Skeletal muscle tissue (tissue), 4 donors: ENCODE measurements around the gene CHTF18. TPM values are rescaled to one million over a fixed set of nuclear protein-coding genes. Genes with fewer than 3 reads are reported as not detected.
"Not testable (repeated sequence)": the region's sequence is repeated elsewhere in the genome, so short reads cannot be mapped to it uniquely, and the experiment has no call there.

Source experiments
- H3K27ac ChIP-seq: one replicate; pipeline ENCODE4 v1.7.0; 2013; ENCODE audit warnings: mild to moderate bottlenecking, low read depth, low read length, inconsistent platforms
- H3K27me3 ChIP-seq, 3 donors: one replicate each; pipeline ENCODE4 v1.7.0; 2013; ENCODE audit warnings: low read length in 3 of 3; ENCODE audit not compliant: control insufficient read depth in 3 of 3, insufficient read depth in 3 of 3
- H3K36me3 ChIP-seq, 3 donors: one replicate each; pipeline ENCODE4 v1.7.0; 2013; ENCODE audit warnings: low read length in 3 of 3; ENCODE audit not compliant: control insufficient read depth in 3 of 3, insufficient read depth in 3 of 3
- H3K4me1 ChIP-seq, 3 donors: one replicate each; pipeline ENCODE4 v1.7.0; 2013; ENCODE audit warnings: low read length in 3 of 3, mild to moderate bottlenecking in 3 of 3; ENCODE audit not compliant: control insufficient read depth in 3 of 3, insufficient read depth in 3 of 3
- H3K4me3 ChIP-seq, 3 donors: one replicate each; pipeline ENCODE4 v1.7.0; 2013; ENCODE audit warnings: low read length in 3 of 3
- H3K9ac ChIP-seq, 3 donors: one replicate each; pipeline ENCODE4 v1.7.0; 2013; ENCODE audit warnings: low read length in 3 of 3, mild to moderate bottlenecking in 3 of 3, moderate library complexity in 2 of 3, low read depth in 1 of 3
- H3K9me3 ChIP-seq, 3 donors: one replicate each; pipeline ENCODE4 v1.7.0; 2013; ENCODE audit warnings: low read length in 3 of 3; ENCODE audit not compliant: control insufficient read depth in 3 of 3
- total RNA-seq: library from RNA; depleted of rRNA; stranded (reverse); fragments of >200 nt; gene quantifications from one replicate; pipeline ENCODE4 v1.2.3, GENCODE V29; 2014
- donor health status: Osteomylitis.

Gene CHTF18
- total RNA-seq, 1 donor from 2014 or later: 4.2 TPM

DNA sequence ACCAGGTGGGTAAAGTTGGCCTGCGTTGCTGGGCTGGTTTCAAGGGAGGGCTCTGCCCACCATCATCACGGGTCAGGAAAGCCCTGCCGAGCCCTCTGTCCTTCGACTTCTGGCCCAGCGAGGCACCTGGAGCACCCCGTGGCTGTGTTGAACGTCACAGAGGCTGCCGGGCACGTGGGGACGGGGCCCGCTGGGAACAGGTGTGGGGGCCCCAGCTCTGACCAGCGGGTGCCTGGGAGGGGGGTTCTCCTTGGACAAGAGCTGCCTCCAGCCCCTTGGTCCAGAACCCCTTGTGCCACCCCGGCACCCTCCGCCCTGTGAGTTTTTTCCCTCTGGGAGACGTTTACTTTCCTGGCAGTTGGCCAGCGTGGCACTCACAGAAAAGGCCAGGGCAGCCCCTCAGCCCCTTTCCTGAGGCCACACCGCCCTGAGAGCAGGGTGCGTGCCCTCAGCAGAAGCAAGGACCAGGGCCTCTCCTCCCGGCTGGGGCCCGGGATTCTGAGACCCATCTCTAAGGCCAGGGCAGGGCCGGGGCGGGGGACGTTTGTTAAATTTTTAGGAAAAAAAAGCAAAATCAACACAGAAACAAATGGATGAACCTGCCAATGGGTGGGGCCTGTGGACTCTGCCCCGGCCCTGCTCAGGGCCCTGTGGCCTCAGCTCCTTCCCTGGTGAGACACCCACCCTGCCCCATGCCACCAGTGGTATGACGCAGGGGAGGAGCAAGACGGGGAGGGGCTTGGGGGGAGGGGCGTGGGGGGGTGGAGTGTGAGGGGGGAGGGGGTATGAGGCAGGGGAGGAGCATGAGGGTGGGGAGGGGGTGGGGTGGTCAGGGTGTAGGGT lies 43.4 kb downstream of the CHTF18 start:
- Histone ChIP-seq H3K4me3 (no peak overlapping the region), H3K9ac (no peak overlapping the region), H3K36me3 (no peaks in the 10 kb centered on the region), H3K4me1 (no peaks in the 10 kb centered on the region), H3K9me3 (peaks cover 4 to 15% (median 15%) of the 10 kb centered on the region in 3 donors), H3K27me3 (peaks cover 24 to 45% (median 28%) of the 10 kb centered on the region in 3 donors), H3K27ac (no peak overlapping the region)

DNA sequence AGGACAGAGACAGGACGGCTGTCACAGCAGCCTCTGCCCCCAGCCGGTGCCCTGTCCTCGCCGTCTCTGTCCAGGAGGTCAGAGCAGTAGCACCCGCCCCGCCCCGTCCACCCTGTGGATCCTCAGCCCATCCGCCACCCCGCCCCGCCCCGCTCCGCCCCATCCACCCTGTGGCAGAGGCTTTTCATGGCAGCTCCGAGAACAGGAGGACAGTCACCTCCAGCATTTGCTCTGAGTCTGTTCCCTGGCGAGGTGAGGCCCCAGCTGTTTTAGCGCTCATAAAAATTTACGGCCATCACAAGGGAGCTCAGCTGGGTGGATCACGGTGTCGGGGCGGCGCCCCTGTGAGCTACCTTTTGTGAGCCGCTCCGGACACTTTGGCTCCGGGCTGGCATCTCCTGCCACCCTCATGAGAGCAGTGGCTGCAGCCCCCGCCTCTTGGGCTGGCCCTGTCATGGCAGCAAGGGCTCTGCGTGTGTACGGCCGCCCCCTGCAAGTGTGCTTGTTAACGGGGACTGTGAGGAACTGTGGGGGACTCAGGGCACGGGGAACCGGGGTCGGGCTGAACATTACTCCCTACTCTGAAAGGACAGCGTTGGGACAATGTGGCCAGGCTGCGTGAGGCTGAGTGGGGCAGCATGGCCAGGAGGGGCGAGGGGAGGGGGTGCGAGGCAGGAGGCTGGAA lies 44.4 kb downstream of the CHTF18 start:
- Histone ChIP-seq H3K27me3 (peaks cover 24 to 35% (median 26%) of the 10 kb centered on the region in 3 donors), H3K9me3 (peaks cover 4 to 15% (median 15%) of the 10 kb centered on the region in 3 donors), H3K36me3 (no peaks in the 10 kb centered on the region), H3K4me1 (no peaks in the 10 kb centered on the region), H3K4me3 (no peak overlapping the region), H3K9ac (no peak overlapping the region), H3K27ac (no peak overlapping the region)

DNA sequence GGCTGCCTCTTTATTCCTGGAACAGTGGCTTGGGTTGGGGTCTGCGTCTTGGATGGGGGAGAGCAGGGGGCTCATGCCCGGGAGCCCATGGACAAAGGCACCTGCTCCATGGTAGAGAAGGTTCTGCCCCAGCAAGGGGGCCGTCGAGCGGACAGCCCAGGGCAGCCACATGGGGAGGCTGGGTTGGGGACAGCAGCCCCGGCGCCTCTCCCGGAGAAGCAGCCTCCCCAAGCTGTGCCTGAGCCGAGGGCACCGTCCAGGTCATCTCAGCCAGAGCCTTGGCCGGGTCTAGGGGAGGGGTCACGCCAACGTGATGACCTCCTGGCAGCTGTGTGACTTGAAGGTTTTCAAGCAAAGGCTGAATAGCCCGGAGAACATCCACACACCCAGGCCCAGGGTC lies 45.0 kb downstream of the CHTF18 start:
- peaks cover 24 to 35% (median 26%) of the 10 kb centered on the region in 3 donors for H3K27me3 ChIP-seq
- H3K9me3 ChIP-seq: peaks cover 4 to 15% (median 15%) of the 10 kb centered on the region in 3 donors
- H3K27ac ChIP-seq: no peak overlapping the region
- no peak overlapping the region for H3K4me3 ChIP-seq
- no peak overlapping the region for H3K9ac ChIP-seq
- no peaks in the 10 kb centered on the region for H3K36me3 ChIP-seq
- H3K4me1 ChIP-seq: no peaks in the 10 kb centered on the region

DNA sequence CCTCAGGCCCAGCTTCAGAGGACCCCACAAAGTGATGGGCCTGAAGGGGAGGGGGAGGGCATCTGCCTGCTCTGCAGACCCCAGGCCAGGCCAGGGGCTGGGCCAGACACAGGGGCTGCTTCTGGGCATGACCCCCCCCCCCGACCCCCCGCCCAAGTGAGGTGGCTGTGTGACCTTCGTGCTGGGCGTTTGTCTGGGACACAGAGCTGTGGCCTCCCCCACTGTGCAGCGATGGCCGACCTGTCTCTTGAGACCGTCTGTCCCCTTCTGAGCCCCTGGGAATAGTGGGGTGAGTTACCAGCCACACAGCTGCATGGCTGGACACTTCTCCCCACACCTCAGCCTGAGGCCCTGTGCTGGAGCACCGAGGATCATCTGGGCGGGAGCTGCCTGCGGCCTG lies 47.0 kb downstream of the CHTF18 start:
- Histone ChIP-seq H3K4me1 (no peaks in the 10 kb centered on the region), H3K9ac (no peak overlapping the region), H3K9me3 (peaks cover 4 to 15% (median 15%) of the 10 kb centered on the region in 3 donors), H3K27me3 (peaks cover 32 to 46% (median 39%) of the 10 kb centered on the region in 3 donors), H3K4me3 (no peak overlapping the region), H3K27ac (no peak overlapping the region), H3K36me3 (no peaks in the 10 kb centered on the region)

DNA sequence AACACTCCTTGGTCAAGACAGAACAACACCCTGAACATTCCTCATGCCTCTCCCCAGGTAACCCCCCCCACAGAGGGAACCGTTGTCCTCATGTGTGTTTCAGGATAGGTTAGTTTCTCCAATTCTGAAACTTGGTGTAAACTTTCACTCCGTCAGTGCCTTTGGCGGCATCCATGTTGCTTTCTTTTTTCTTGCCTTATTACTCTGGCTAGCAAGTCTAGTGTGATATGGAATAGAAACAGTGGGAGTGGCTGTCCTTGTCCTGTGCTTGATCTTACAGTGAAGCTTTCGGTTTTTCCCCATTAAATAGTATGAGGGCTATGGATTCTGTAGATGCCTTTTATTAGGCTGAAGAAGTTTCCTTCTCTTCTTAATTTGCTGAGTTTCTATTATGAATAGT lies 47.8 kb downstream of the CHTF18 start:
- Histone ChIP-seq H3K4me1 (no peaks in the 10 kb centered on the region), H3K27me3 (peaks cover 27 to 43% (median 38%) of the 10 kb centered on the region in 3 donors), H3K9ac (no peak overlapping the region), H3K4me3 (no peak overlapping the region), H3K27ac (no peak overlapping the region), H3K36me3 (no peaks in the 10 kb centered on the region), H3K9me3 (peaks cover 4 to 15% (median 15%) of the 10 kb centered on the region in 3 donors)

DNA sequence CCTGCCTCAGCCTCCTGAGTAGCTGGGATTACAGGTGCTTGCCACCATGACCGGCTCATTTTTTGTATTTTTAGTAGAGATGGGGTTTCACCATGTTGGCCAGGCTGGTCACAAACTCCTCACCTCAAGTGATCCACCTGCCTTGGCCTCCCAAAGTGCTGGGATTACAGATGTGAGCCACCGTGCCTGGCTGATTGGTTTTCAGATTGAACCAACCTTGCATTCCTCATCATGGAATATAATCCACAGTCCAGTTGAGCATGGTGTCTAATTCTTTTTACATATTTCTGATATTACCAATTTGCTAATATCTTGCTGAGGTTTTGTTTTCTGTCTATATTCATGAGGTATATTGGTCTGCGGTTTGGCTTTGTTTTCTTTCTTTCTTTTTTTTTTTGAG lies 48.4 kb downstream of the CHTF18 start:
- not testable (repeated sequence) for H3K9ac ChIP-seq, H3K36me3 ChIP-seq, H3K4me1 ChIP-seq

DNA sequence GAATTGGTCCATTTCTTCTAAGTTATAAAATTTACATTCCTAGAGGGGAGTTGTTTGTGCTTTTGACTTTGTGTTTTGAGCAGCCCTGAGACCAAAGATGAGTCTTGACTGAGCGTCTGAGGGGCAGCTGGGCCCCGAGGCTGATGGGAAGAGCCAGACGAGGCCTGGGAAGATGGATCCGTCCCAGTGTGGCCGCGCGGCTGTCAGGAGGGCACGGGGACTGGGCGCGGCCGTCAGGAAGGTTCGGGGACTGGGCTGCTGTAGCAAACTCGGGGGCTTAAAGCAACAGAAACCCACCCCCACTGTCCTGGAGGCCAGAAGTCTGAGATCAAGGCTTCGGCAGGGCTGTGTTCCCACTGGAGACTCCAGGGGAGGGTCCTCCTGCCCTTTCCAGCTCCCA lies 50.3 kb downstream of the CHTF18 start:
- Histone ChIP-seq H3K27me3 (peaks cover 22 to 41% (median 34%) of the 10 kb centered on the region in 3 donors), H3K4me3 (no peak overlapping the region), H3K4me1 (no peaks in the 10 kb centered on the region), H3K36me3 (no peaks in the 10 kb centered on the region), H3K9me3 (peaks cover 4 to 15% (median 14%) of the 10 kb centered on the region in 3 donors), H3K9ac (no peak overlapping the region), H3K27ac (no peak overlapping the region)

More for the DNA sequence above, 48.4 kb downstream of the CHTF18 start:
- Histone ChIP-seq H3K27me3 (peaks cover 24 to 43% (median 34%) of the 10 kb centered on the region in 3 donors), H3K9me3 (peaks cover 4 to 15% (median 15%) of the 10 kb centered on the region in 3 donors)
- H3K27ac ChIP-seq, H3K4me3 ChIP-seq: not testable (repeated sequence)

DNA sequence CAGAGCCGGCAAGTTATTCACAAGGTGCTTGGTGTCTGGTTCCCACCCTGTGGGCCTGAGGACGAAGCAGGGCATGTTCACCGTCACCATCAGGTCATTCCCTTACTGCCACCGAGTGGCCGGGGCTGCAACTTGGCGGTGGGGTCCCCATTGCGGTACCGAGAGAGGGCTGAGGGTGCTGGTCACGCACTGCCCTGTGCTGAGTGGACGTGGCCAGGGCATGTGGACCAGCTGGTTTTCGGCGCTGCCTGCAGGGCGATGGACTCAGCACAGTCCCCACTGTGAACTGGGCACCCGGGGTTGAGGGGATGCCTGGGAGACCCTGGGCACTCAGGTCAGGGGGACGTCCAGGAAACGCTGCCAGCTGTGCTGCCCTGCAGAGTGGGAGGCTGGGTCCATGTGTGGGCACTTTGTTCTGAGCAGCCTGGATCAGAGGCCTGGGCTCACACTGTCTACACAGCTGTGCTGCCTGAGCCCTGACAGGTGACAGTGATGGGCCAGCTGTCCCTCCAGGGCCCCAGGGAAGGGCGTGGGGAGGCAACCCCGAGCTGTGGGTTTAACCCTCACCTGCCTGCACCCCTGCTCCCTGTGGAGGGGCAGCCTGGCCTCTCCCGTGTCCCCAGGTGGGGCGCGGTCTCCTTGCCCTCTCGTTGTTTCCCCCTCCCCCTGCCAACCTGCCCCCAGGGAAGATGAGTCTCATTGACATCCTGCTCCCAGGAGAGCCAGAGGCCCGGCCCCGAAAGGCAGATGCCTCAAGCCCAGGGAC lies 51.4 kb downstream of the CHTF18 start:
- no peak overlapping the region for H3K4me3 ChIP-seq
- H3K36me3 ChIP-seq: no peaks in the 10 kb centered on the region
- no peak overlapping the region for H3K9ac ChIP-seq
- H3K4me1 ChIP-seq: no peaks in the 10 kb centered on the region
- peaks cover 20 to 44% (median 40%) of the 10 kb centered on the region in 3 donors for H3K27me3 ChIP-seq
- H3K27ac ChIP-seq: no peak overlapping the region
- peaks cover 4 to 13% (median 7%) of the 10 kb centered on the region in 3 donors for H3K9me3 ChIP-seq

DNA sequence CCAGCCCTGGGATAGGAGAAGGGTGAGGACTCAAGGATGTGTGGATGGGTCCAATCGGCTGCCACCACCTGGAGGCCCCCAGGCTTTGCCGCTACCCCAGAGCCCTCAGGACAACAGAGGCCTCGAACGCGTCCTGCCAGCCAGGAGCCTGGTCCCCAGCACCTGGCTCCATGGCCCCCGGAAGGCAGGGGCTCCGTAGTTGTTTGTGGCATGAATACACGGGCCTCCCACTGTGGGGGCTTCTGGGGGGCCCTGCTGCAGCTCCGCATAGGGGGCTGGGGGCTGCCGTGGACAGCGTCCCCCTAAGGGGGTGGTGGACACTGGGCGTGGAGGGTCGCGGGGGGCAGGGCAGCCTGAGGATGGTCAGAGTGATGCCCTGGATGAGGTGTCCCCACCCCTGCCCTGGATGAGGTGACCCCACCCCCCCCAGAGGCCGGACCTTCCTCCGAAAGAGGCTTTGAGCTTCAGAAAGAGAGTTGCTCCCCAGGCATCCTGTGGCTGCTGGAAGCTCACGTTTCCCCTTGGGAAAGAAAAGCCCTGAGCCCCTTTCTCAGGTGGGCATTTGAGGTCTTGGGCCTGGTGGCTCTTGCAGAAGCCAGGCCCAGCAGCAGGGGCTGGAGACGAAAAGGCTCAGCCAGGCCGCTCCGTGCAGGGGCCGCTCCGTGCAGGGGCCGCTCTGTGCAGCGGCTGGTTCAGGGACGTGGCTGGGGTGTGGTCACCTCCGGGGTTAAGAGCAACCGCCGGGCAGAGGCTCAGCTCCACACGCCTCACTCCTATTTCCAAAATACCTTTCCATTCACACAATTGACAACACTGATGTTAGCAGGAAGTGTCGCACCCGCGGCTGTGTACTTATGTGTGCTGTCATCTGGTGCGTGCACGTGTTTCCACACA lies 52.4 kb downstream of the CHTF18 start:
- H3K27ac ChIP-seq: no peak overlapping the region
- H3K36me3 ChIP-seq: no peaks in the 10 kb centered on the region
- H3K9me3 ChIP-seq: peaks cover under 1 to 6% (median 4%) of the 10 kb centered on the region in 3 donors
- peaks cover 23 to 44% (median 39%) of the 10 kb centered on the region in 3 donors for H3K27me3 ChIP-seq
- H3K9ac ChIP-seq: no peak overlapping the region
- no peak overlapping the region for H3K4me3 ChIP-seq
- no peaks in the 10 kb centered on the region for H3K4me1 ChIP-seq
